MM.1S (cell line): ENCODE data around the gene TOX2.

Experiments
- DNase-seq: peaks from one replicate; pipeline ENCODE4 v3.0.0-alpha.2; 2015
- H2AFZ ChIP-seq: fragments of 300-600 bp; sonication (generic); 2 replicates; pipeline ENCODE4 v1.6.0; 2016; ENCODE audit warnings: antibody characterized with exemption, low read length
- H3F3A ChIP-seq: fragments of 300-600 bp; sonication (generic); 2 replicates; pipeline ENCODE4 v1.6.1; 2016; ENCODE audit warnings: mild to moderate bottlenecking, antibody characterized with exemption, low read length, moderate library complexity, mixed read lengths; ENCODE audit not compliant: insufficient read depth
- H3K27ac ChIP-seq: fragments of 300-600 bp; sonication (generic); 2 replicates; pipeline ENCODE4 v1.5.1; 2016; ENCODE audit warnings: mild to moderate bottlenecking, low read length
- H3K27me3 ChIP-seq: fragments of 300-600 bp; sonication (generic); replicated peaks from 2 replicates; pipeline ENCODE4 v1.6.0; 2016; ENCODE audit warnings: low read length; ENCODE audit not compliant: insufficient read depth
- H3K36me3 ChIP-seq: fragments of 300-600 bp; sonication (generic); replicated peaks from 2 replicates; pipeline ENCODE4 v1.6.1; 2016; ENCODE audit warnings: mild to moderate bottlenecking, low read length, mixed read lengths; ENCODE audit not compliant: insufficient read depth
- H3K4me1 ChIP-seq: fragments of 300-600 bp; sonication (generic); 2 replicates; pipeline ENCODE4 v1.6.1; 2016; ENCODE audit warnings: low read length, mixed read lengths
- H3K4me2 ChIP-seq: fragments of 300-600 bp; sonication (generic); 2 replicates; pipeline ENCODE4 v1.6.0; 2016; ENCODE audit warnings: low read depth, low read length
- H3K4me3 ChIP-seq: fragments of 300-600 bp; sonication (generic); 2 replicates; pipeline ENCODE4 v1.5.1; 2016; ENCODE audit warnings: low read length, mixed read lengths
- H3K79me2 ChIP-seq: fragments of 300-600 bp; sonication (generic); 2 replicates; pipeline ENCODE4 v1.6.1; 2016; ENCODE audit warnings: mixed run types, low read length, mixed read lengths
- H3K9ac ChIP-seq: fragments of 300-600 bp; sonication (generic); 2 replicates; pipeline ENCODE4 v1.6.1; 2016; ENCODE audit warnings: low read length, mixed read lengths
- H3K9me2 ChIP-seq: fragments of 300-600 bp; sonication (generic); replicated peaks from 2 replicates; pipeline ENCODE4 v1.6.1; 2016; ENCODE audit warnings: mild to moderate bottlenecking, low read length, mixed read lengths; ENCODE audit not compliant: insufficient read depth
- H3K9me3 ChIP-seq: fragments of 300-600 bp; sonication (generic); replicated peaks from 2 replicates; pipeline ENCODE4 v1.6.1; 2016; ENCODE audit warnings: mild to moderate bottlenecking, low read length, mixed read lengths; ENCODE audit not compliant: insufficient read depth
- H4K20me1 ChIP-seq: fragments of 300-600 bp; sonication (generic); 2 replicates; pipeline ENCODE4 v1.6.1; 2016; ENCODE audit warnings: mild to moderate bottlenecking, low read length, moderate library complexity, mixed read lengths; ENCODE audit not compliant: insufficient read depth
- CTCF ChIP-seq: fragments of 300-600 bp; sonication (generic); IDR thresholded peaks from 2 replicates; pipeline ENCODE4 v1.5.1; 2016; ENCODE audit warnings: antibody characterized with exemption, low read length, mixed read lengths
- EZH2 ChIP-seq: fragments of 300-600 bp; sonication (generic); optimal IDR thresholded peaks from 2 replicates; pipeline ENCODE3; 2017; ENCODE audit warnings: low read depth, mild to moderate bottlenecking, antibody characterized with exemption, low read length, mixed read lengths
- EZH2phosphoT487 ChIP-seq: fragments of 300-600 bp; sonication (generic); IDR thresholded peaks from 2 replicates; pipeline ENCODE4 v1.6.1; 2018; ENCODE audit warnings: antibody characterized with exemption, low read length

TOX2 gene

GRCh38 chr20:44022464-44022863 lies 107.8 kb downstream of the TOX2 start:
- no peak for TF ChIP-seq EZH2
- no peak for TF ChIP-seq CTCF
- TF ChIP-seq EZH2phosphoT487: no peak
- no peaks in the 10 kb centered on the region for H3K9me2 ChIP-seq
- DNase-seq: no peak
- no peaks in the 10 kb centered on the region for H3K36me3 ChIP-seq
- H3K4me3 ChIP-seq: no peak overlapping the region
- no peak overlapping the region for H3K27ac ChIP-seq
- H3K9ac ChIP-seq: no peak overlapping the region
- H3K79me2 ChIP-seq: peaks cover 39% of the 10 kb centered on the region
- no peaks in the 10 kb centered on the region for H3F3A ChIP-seq
- H3K4me1 ChIP-seq: peaks cover 14% of the 10 kb centered on the region
- H3K27me3 ChIP-seq: no peaks in the 10 kb centered on the region
- no peaks in the 10 kb centered on the region for H4K20me1 ChIP-seq
- H3K4me2 ChIP-seq: no peak overlapping the region
- H3K9me3 ChIP-seq: no peaks in the 10 kb centered on the region
- H2AFZ ChIP-seq: no peak overlapping the region

- no peak overlapping the region for H3K4me2 ChIP-seq
- H4K20me1 ChIP-seq: no peaks in the 10 kb centered on the region
- TF ChIP-seq EZH2phosphoT487: no peak
- TF ChIP-seq EZH2: no peak
- TF ChIP-seq CTCF: no peak
- H3K4me1 ChIP-seq: peaks cover 13% of the 10 kb centered on the region
- peaks cover 35% of the 10 kb centered on the region for H3K79me2 ChIP-seq
- H3K4me3 ChIP-seq: no peak overlapping the region
- no peaks in the 10 kb centered on the region for H3K27me3 ChIP-seq
- H3F3A ChIP-seq: no peaks in the 10 kb centered on the region
- no peak overlapping the region for H3K9ac ChIP-seq
- H2AFZ ChIP-seq: no peak overlapping the region
- H3K9me2 ChIP-seq: no peaks in the 10 kb centered on the region
- no peaks in the 10 kb centered on the region for H3K9me3 ChIP-seq
- no peak overlapping the region for H3K27ac ChIP-seq
- no peaks in the 10 kb centered on the region for H3K36me3 ChIP-seq
- DNase-seq: no peak
Measured at GRCh38 chr20:44023515-44024371, 109.1 kb downstream of the TOX2 start.

GRCh38 chr20:44024820-44025580 lies 110.3 kb downstream of the TOX2 start:
- Histone ChIP-seq H3K79me2 (peaks cover 24% of the 10 kb centered on the region), H3K4me3 (no peak overlapping the region), H2AFZ (no peak overlapping the region), H3F3A (no peaks in the 10 kb centered on the region), H3K9ac (no peak overlapping the region), H3K27ac (no peak overlapping the region), H4K20me1 (no peaks in the 10 kb centered on the region), H3K4me1 (peaks cover under 1% of the 10 kb centered on the region), H3K4me2 (no peak overlapping the region), H3K9me3 (no peaks in the 10 kb centered on the region), H3K36me3 (no peaks in the 10 kb centered on the region), H3K27me3 (no peaks in the 10 kb centered on the region), H3K9me2 (no peaks in the 10 kb centered on the region)
- TF ChIP-seq CTCF: no peak
- no peak for DNase-seq
